ENCODE results near the gene UPK2.

Gene UPK2

DNA sequence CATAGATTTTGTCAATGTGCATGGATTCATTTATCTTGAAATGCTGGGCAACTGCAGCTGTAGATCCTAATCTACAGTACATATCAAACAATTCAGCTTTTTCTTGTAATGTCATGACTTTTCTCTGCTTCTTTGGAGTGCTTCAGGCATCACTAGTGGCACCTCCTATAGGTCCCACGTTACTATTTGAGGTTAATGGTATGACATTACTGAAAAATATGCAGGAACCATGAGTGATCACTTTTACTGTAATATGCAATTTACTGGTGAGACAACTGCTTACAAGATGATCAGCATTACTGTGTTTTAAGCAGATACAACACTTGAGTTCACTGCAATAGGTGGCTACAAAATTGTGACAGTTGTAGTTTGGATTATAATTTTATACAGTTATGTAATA, 44.8 kb downstream of the UPK2 start:
- Histone ChIP-seq H3K9ac (no peak overlapping the region), H3K9me3 (ENCODE audit: control insufficient read depth, low read length) (no peaks in the 10 kb centered on the region), H3K4me3 (ENCODE audit: low read depth, low read length) (no peak overlapping the region), H3K27ac (no peak overlapping the region), H2AFZ (no peak overlapping the region), H3K27me3 (ENCODE audit: control insufficient read depth, insufficient read depth, low read length) (no peaks in the 10 kb centered on the region), H3K4me2 (ENCODE audit: low read length) (no peak overlapping the region), H3K79me2 (no peaks in the 10 kb centered on the region), H3K4me1 (no peaks in the 10 kb centered on the region), H3K36me3 (ENCODE audit: control insufficient read depth, insufficient read depth, low read length) (no peaks in the 10 kb centered on the region)
- TF ChIP-seq, protein P1, sequence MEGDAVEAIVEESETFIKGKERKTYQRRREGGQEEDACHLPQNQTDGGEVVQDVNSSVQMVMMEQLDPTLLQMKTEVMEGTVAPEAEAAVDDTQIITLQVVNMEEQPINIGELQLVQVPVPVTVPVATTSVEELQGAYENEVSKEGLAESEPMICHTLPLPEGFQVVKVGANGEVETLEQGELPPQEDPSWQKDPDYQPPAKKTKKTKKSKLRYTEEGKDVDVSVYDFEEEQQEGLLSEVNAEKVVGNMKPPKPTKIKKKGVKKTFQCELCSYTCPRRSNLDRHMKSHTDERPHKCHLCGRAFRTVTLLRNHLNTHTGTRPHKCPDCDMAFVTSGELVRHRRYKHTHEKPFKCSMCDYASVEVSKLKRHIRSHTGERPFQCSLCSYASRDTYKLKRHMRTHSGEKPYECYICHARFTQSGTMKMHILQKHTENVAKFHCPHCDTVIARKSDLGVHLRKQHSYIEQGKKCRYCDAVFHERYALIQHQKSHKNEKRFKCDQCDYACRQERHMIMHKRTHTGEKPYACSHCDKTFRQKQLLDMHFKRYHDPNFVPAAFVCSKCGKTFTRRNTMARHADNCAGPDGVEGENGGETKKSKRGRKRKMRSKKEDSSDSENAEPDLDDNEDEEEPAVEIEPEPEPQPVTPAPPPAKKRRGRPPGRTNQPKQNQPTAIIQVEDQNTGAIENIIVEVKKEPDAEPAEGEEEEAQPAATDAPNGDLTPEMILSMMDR (IDR thresholded peaks at IDR 0.05) = no peak

DNA sequence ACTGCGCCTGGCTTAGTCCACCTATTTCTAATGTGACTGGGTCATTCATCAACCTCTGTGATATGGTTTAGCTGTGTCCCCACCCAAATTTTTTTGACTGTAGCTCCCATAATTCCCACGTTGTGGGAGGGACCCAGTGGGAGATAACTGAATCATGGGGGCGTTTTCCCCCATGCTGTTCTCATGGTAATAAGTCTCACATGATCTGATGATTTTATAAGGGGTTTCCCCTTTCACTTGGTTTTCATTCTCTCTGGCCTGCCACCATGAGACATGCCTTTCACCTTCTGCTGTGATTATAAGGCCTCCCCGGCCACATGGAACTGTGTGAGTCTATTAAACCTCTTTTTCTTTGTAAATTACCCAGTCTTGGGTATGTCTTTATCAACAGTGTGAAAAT, 50.6 kb downstream of the UPK2 start:
- Histone ChIP-seq H3K9ac (no peak overlapping the region), H3K4me3 (ENCODE audit: low read depth, low read length) (no peak overlapping the region), H3K4me2 (ENCODE audit: low read length) (no peak overlapping the region), H2AFZ (no peak overlapping the region), H3K36me3 (ENCODE audit: control insufficient read depth, insufficient read depth, low read length) (no peaks in the 10 kb centered on the region), H3K27me3 (ENCODE audit: control insufficient read depth, insufficient read depth, low read length) (no peaks in the 10 kb centered on the region), H3K27ac (no peak overlapping the region), H3K79me2 (no peaks in the 10 kb centered on the region), H3K9me3 (ENCODE audit: control insufficient read depth, low read length) (no peaks in the 10 kb centered on the region), H3K4me1 (no peaks in the 10 kb centered on the region)
- TF ChIP-seq, protein P1 (IDR thresholded peaks at IDR 0.05) = no peak

Data from parathyroid adenoma (tissue), 2 donors.